DMS 273 (cell line): ENCODE data around the gene ANKRD45.
"Not testable (repeated sequence)": the region's sequence is repeated elsewhere in the genome, so short reads cannot be mapped to it uniquely, and the experiment has no call there.

Experiments used
- DNase-seq: peaks from one replicate; lab custom pipeline; 2025; ENCODE audit not compliant: unreplicated experiment; lab: John Stamatoyannopoulos, UW

The ANKRD45 gene

DNA sequence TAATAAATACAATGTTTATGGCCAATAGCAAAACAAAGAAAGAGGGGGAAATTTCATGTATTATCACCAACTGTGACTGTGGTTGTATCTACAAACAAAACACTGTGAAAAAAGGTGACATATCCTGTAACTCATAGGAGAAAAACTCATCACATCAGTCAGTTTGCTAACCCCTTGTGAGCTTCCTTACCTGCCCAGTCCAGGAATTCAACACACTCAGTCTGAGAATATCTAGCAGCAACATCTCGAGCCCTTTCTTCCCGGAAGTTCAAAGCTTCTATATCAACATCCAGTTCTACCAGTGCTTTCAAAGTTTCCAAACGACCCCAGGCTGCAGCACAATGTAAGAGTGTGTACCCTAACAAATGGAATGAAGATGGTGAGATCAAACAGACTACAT lies 23.0 kb downstream of the ANKRD45 start:
- DNase-seq = no peak

GRCh38 chr1:173642450-173643139 lies 27.1 kb downstream of the ANKRD45 start:
- DNase-seq = not testable (repeated sequence)

DNA sequence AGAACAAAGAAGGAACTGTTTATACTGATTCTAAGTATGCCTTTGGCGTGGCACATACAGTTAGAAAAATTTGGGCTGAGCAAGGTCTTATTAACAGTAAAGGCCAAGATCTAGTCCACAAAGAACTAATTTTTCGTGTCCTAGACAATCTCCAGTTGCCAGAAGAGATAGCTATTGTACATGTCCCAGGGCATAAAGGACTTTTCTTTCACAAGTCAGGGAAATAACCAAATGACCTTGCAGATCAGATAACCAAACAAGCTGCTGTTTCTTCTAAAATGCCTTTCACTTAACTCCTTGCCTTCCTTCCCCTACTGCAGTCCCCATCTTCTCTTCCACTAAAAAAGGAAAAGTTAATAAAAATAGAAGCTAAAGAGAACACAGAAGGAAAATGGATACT lies 30.5 kb downstream of the ANKRD45 start:
- no peak for DNase-seq

GRCh38 chr1:173638043-173639021 lies 31.3 kb downstream of the ANKRD45 start:
- no peak for DNase-seq

DNA sequence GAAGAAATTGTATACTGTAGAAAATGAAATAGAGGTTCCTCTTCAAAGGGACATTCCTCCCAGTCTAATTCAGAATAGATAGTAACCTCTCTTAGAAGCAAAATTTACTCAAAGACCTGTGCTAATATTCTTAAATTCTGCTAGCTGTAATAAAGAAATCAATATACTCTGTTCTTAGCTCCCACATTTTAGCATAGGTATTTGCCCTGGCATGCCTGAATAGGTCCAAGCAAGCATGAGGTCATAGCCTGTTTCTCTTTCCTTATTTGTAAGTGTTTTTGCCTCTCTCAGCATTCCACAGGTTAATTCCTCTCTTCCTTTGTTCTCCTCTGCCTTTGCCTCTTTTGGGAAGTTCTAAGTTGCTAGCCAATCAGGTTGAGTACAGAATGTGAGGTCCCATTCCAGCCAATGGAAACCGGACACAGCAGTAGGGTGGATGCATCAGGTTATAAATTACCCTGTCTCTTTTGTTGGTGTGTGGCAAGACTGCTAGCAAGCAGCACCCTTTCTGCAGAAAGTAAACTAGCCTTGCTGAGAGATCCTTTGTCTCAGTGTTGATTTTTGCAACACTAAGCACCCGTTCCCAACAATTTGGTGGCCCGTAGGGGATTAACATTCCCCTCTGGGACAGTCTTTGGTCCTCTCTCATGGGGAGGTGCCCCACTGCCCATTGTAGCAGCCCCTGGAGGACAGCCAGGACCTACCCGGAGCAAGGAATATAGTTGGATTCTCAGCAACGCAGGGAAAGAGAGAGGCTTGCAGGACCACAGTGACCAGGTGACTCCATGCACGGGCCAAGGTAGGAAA lies 32.2 kb downstream of the ANKRD45 start:
- DNase-seq = not testable (repeated sequence)

GRCh38 chr1:173635116-173635515 lies 34.5 kb downstream of the ANKRD45 start, which contains the start of gene TEX50:
Gene TEX50, plus strand, starts transcription at chr1:173635338. Its CDS starts 184 bp downstream, at chr1:173635522.
- DNase-seq = no peak

DNA sequence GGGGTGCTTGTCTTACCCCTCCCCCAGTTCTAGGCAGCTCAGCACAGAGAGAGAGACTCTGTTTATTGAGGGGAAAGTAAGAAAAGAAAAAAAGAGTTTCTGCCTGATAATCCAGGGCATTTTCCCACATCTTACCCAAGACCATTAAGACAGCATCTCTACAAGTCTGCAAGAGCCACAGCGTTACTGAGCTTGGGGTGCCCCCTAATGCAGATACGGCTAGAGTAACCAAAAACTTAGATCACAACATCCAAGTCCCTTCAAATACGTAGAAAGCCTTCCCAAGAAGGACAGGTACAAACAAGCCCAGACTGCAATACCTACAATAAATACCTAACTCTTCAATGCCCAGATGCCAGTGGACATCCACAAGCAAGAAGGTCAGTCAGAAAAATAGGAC lies 40.8 kb downstream of the ANKRD45 start:
- DNase-seq = no peak

- no peak for DNase-seq
Observed at GRCh38 chr1:173627269-173627668, 42.4 kb downstream of the ANKRD45 start.

DNA sequence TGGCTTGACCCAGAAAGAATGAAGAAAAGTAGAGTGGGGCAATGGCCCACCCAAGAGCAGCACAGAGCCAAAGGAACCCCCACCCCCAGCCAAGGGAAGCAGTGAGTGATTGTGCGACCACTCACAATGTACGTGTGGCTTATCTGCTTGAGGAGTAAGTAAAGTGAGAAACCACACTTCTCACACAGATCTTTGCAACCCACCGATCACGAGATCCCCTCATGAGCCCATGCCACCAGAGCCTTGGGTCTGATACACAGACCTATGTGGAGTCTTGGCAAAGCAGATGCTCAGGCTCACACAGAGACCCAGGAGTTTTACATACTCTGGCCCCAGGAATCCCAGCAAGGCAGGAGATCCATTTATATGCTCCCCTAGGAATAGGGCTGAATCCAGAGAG lies 52.8 kb downstream of the ANKRD45 start:
- DNase-seq = no peak

DNA sequence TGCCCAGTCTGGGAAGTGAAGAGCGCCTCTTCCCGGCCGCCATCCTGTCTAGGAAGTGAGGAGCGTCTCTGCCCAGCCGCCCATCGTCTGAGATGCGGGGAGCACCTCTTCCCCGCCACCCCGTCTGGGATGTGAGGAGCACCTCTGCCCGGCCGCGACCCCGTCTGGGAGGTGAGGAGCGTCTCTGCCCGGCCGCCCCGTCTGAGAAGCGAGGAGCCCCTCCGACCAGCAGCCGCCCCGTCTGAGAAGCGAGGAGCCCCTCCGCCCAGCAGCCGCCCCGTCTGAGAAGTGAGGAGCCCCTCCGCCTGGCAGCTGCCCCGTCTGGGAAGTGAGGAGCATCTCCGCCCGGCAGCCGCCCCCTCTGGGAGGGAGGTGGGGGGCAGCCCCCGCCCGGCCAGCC lies 56.6 kb downstream of the ANKRD45 start:
- DNase-seq = not testable (repeated sequence)

GRCh38 chr1:173608503-173609216 lies 61.0 kb downstream of the ANKRD45 start:
- DNase-seq = no peak

GRCh38 chr1:173603056-173603591 lies 66.5 kb downstream of the ANKRD45 start, which contains the start of gene SLC9C2:
Gene SLC9C2, minus strand, starts transcription at chr1:173603072. Its CDS starts 1,296 bp downstream, at chr1:173601776.
- DNase-seq = no peak

DNA sequence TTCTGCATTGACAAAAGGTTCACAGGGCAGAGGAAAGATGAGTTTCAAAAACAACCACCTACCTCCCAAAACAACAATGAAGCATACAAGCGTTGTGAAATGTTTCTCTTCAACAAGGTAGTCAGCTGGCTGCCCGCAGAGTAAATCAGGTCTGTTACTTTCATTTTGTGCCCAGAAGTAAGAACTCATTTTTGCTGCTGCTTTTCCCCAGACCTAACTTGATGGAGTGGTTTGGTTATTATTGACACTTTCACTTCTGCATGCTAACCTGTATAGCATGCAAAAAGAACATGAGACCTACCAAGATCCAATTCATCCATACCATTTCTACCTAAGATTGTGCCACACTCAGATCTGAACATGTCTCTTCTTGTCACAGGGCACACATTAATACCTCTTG lies 68.1 kb downstream of the ANKRD45 start:
- no peak for DNase-seq

DNA sequence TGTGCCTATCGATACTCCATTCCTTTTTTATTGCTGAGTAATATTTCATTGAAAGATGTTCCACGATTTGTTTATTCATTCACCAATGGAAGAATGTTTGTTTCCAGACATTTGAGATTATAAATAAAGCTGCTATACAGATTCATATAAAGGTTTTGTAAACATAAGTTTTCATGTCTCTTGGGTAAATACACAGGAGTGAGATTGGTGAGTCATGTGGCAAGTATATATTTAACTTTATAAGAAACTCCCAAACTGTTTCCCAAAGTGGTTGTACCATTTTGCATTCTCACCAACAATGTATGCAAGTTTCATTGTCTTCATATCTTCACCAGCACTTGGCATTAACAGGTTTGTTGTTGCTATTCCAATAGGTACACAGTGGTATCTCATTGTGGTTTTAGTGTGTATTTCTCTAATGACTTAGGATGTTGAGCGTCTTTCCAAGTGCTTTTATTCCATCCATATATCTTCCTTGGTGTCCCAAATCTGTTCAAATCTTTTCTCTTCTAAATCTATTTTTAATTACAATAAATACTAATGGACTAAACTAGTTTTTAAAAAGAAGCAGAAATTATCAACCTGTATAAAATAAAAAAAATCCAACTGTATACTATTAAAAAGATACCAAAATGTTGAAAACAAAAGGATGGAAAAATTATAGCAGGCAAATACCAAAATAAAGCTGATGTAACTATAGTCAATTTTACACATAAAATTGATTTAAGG lies 73.4 kb downstream of the ANKRD45 start:
- DNase-seq = no peak

DNA sequence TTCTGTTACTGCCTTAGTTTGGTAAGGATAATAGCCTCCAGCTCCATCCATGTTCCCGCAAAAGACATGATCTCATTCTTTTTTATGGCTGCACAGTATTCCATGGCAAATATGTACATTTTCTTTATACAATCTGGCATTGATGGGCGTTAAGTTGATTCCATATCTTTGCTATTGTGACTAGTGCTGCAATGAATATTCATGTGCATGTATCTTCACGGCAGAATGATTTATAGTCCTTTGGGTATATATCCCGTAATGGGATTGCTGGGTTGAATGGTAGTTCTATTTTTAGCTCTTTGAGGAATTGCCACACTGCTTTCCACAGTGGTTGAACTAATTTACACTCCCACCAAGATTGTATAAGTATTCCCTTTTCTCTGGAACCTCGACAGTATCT lies 78.5 kb downstream of the ANKRD45 start:
- DNase-seq = not testable (repeated sequence)

DNA sequence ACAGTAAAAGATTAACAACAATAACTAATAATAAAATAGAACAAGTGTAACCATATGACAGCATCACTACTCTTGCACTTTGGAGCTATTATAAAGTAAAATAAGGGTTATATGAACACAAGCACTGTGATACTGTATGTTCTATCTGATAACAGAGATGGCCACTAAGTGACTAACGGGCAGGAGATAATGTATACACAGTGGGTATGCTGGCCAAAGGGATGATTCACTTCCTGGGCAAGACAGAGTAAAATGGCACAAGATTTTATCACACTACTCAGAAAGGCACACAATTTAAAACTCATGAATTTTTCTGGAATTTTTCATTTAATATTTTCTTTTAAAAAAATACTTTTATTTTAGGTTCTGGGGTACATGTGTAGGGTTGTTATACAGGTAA lies 79.1 kb downstream of the ANKRD45 start:
- DNase-seq = no peak

DNA sequence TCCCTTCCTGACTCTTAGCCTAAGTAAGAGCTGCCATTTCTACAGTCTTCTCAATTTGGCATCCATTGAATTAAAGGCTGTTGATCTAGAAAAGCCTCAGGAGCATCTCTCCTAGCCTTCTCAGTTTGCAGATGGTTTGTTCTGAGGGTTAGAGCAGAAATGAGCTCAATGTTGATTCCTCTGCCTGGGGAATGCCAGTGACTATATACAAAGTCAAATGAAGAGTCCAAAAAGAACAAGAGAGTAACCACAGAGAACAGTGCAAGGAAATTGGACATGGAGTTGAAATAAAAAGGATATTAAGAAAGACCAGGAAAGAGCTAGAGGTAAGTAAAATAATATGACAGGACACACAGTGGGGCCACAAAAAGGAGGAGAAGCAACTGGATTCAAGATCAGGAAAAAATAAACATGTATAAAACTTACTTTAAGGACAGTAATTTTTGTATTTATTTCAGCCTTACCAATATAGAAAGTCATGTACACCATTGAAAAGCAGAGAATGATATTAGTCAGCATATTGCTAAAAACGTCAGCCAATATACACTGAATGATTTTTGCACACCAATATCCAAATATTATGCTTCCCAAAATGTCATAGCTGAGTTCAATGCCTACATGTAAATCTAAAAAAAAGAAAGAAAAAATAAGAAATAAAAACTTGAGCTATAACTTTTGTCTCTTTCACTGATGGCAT lies 88.1 kb downstream of the ANKRD45 start:
- DNase-seq = no peak

DNA sequence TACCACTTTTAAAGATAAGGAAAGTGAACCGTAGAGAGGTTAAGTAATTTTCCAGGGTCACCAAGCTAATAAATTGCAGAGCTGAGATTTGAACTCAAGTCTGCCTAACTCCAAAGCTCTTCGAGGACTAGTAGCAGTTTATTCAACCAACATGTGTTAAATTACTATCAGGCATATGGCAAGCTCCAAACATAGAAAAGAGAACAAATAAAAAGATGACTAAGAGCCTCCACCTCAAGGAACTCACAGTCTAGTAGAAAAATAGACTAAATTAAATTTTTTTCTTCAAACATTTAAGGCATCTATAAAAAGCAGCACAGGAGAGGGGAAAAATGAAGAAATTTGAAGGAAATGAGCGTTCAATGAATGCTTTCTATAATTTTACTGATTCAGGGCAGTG lies 89.0 kb downstream of the ANKRD45 start:
- DNase-seq = no peak

GRCh38 chr1:173580071-173580470 lies 89.6 kb downstream of the ANKRD45 start:
- no peak for DNase-seq
